Measurements from ENCODE around the gene ITGA1.

ITGA1 gene

GRCh38 chr5:53003144-53003543 lies 215.4 kb downstream of the ITGA1 start:
- DNase-seq (ENCODE audit: extremely low read depth, low read depth): no peak
- TF ChIP-seq CTCF (IDR thresholded peaks at IDR 0.05; ENCODE audit: low read depth, low read length, missing control alignments): no peak
- no peak overlapping the region for H3K4me3 ChIP-seq (replicated peaks; ENCODE audit: low read depth, low read length)

- no peak for DNase-seq (ENCODE audit: extremely low read depth, low read depth)
- no peak for TF ChIP-seq CTCF (IDR thresholded peaks at IDR 0.05; ENCODE audit: low read depth, low read length, missing control alignments)
- no peak overlapping the region for H3K4me3 ChIP-seq (replicated peaks; ENCODE audit: low read depth, low read length)
These were observed 219.5 kb downstream of the ITGA1 start for GRCh38 chr5:53006911-53007890.

- DNase-seq (ENCODE audit: extremely low read depth, low read depth): no peak
- no peak for TF ChIP-seq CTCF (IDR thresholded peaks at IDR 0.05; ENCODE audit: low read depth, low read length, missing control alignments)
- H3K4me3 ChIP-seq (replicated peaks; ENCODE audit: low read depth, low read length): no peak overlapping the region
These were observed 221.0 kb downstream of the ITGA1 start for GRCh38 chr5:53008751-53009150.
